ENCODE measurements around the gene TOMT. TPM values are rescaled to one million over a fixed set of nuclear protein-coding genes. Genes with fewer than 3 reads are reported as not detected.

Gene TOMT, protein sequence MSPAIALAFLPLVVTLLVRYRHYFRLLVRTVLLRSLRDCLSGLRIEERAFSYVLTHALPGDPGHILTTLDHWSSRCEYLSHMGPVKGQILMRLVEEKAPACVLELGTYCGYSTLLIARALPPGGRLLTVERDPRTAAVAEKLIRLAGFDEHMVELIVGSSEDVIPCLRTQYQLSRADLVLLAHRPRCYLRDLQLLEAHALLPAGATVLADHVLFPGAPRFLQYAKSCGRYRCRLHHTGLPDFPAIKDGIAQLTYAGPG
- not detected for polyA plus RNA-seq (2012; ENCODE audit: insufficient read length, low read depth)

DNA sequence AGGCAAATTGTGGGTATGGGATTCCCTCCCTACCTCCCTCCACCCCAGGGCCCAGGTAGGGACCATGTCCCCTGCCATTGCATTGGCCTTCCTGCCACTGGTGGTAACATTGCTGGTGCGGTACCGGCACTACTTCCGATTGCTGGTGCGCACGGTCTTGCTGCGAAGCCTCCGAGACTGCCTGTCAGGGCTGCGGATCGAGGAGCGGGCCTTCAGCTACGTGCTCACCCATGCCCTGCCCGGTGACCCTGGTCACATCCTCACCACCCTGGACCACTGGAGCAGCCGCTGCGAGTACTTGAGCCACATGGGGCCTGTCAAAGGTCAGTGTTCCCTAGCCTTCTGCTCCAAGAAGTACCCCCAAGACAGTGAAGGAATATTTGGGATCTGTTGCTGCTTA is at the start of gene TOMT:
TSS of gene TOMT (plus strand) at position 37 of the 400 bp plus-strand sequence. CDS start at position 65, 28 bp downstream.
- TF ChIP-seq TAF1 (IDR thresholded peaks at IDR 0.05; ENCODE audit: borderline replicate concordance, insufficient read depth, low read length) (no peak), POLR2AphosphoS5 (IDR thresholded peaks at IDR 0.05; ENCODE audit: low read depth, low read length) (no peak), SIN3A (IDR thresholded peaks at IDR 0.05; ENCODE audit: borderline replicate concordance, insufficient read depth, low read length) (no peak), FOXP2 (optimal IDR thresholded peaks at IDR 0.05; ENCODE audit: borderline replicate concordance, extremely low read depth, extremely low read length, insufficient read depth) (no peak)
- TF ChIP-seq, protein P1, sequence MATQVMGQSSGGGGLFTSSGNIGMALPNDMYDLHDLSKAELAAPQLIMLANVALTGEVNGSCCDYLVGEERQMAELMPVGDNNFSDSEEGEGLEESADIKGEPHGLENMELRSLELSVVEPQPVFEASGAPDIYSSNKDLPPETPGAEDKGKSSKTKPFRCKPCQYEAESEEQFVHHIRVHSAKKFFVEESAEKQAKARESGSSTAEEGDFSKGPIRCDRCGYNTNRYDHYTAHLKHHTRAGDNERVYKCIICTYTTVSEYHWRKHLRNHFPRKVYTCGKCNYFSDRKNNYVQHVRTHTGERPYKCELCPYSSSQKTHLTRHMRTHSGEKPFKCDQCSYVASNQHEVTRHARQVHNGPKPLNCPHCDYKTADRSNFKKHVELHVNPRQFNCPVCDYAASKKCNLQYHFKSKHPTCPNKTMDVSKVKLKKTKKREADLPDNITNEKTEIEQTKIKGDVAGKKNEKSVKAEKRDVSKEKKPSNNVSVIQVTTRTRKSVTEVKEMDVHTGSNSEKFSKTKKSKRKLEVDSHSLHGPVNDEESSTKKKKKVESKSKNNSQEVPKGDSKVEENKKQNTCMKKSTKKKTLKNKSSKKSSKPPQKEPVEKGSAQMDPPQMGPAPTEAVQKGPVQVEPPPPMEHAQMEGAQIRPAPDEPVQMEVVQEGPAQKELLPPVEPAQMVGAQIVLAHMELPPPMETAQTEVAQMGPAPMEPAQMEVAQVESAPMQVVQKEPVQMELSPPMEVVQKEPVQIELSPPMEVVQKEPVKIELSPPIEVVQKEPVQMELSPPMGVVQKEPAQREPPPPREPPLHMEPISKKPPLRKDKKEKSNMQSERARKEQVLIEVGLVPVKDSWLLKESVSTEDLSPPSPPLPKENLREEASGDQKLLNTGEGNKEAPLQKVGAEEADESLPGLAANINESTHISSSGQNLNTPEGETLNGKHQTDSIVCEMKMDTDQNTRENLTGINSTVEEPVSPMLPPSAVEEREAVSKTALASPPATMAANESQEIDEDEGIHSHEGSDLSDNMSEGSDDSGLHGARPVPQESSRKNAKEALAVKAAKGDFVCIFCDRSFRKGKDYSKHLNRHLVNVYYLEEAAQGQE (IDR thresholded peaks at IDR 0.05; ENCODE audit: insufficient read depth in 1 of 2, low read depth in 2 of 2, low read length in 2 of 2), result no peak

DNA sequence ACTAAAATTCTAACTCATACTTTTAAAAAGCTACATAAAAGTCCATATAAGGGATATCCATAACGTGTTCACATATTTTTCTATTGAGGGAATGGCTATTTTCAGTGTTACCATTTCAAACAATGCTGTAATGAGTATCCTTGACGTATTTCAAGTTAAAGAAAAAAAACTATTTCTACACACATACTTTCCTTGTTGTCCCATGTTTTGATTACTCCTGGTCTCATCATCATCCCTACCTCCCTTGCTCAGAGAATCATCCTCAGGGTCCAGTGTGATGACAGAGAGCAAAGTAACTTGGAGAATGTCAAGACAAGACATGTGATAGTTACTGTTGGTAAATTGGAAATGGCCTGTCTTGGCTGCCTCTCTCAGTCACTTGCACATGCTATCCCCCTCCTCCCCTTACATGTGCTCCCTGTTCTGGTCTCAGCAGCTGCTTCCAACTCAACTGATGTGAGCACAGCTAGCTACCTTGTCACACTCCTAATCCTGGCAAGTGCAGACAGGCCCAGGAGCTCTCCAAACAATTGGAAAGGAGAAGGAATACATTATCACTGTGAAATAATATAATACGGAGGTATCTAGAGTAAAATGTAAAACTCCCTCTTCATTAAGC is 47.2 kb upstream of the TOMT start:
- TF ChIP-seq TAF1 (IDR thresholded peaks at IDR 0.05; ENCODE audit: borderline replicate concordance, insufficient read depth, low read length) (no peak), FOXP2 (optimal IDR thresholded peaks at IDR 0.05; ENCODE audit: borderline replicate concordance, extremely low read depth, extremely low read length, insufficient read depth) (no peak)

DNA sequence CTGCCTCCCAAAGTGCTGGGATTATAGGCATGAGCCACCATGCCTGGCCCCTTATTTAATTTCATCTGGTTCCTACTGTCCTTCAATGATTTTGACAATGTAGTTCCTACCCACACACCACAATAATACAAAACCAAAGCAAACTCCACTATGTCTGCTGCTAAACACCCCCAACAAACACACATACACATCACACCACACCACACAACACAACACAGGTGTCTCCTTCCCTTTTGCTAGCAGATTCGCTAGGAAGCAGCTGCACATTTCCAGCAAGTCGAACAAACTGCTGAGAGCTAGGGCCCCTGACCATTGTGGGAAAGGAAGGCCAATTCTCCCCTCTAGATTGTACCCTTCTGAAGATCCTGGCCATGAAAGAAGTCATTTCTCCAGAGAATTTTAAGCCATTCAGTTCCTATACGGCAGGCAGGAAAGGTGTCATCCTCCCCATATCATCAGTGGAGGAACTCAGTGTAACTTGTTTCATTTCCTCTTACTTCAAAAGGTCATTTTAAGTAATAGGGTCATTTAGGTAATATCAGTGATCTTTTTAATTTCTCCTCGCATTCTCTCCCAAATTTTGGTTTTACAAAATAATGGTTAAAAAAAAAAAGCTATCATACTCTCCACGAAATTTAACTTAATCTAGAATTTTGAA is 43.9 kb upstream of the TOMT start:
- no peak for TF ChIP-seq FOXP2 (optimal IDR thresholded peaks at IDR 0.05; ENCODE audit: borderline replicate concordance, extremely low read depth, extremely low read length, insufficient read depth)
- no peak for TF ChIP-seq POLR2AphosphoS5 (IDR thresholded peaks at IDR 0.05; ENCODE audit: low read depth, low read length)
- TF ChIP-seq TAF1 (IDR thresholded peaks at IDR 0.05; ENCODE audit: borderline replicate concordance, insufficient read depth, low read length), result no peak
- no peak for TF ChIP-seq SIN3A (IDR thresholded peaks at IDR 0.05; ENCODE audit: borderline replicate concordance, insufficient read depth, low read length)
- TF ChIP-seq, protein P1 (IDR thresholded peaks at IDR 0.05; ENCODE audit: insufficient read depth in 1 of 2, low read depth in 2 of 2, low read length in 2 of 2), result no peak

DNA sequence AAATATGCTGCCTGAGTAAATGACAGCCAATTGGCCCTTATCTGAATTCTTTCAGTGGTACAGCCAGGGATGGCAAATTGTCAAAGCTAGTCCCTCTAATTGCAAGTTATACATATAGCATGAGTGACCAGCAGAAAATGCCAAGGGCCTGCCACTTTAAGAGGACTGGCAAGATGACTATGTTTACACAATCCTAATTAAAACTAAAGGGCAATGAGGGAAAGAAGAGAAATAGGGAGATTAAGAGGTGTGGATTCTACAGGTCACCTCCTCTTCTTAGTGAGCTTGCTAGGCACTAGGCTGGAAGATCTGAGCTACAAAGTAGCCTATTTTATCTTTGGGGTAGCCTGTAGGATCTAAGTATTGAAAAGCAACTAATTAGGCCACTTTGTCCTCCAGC is 38.9 kb upstream of the TOMT start:
- TF ChIP-seq, protein P1 (IDR thresholded peaks at IDR 0.05; ENCODE audit: insufficient read depth in 1 of 2, low read depth in 2 of 2, low read length in 2 of 2), result no peak
- no peak for TF ChIP-seq SIN3A (IDR thresholded peaks at IDR 0.05; ENCODE audit: borderline replicate concordance, insufficient read depth, low read length)
- TF ChIP-seq FOXP2 (optimal IDR thresholded peaks at IDR 0.05; ENCODE audit: borderline replicate concordance, extremely low read depth, extremely low read length, insufficient read depth), result no peak
- no peak for TF ChIP-seq POLR2AphosphoS5 (IDR thresholded peaks at IDR 0.05; ENCODE audit: low read depth, low read length)
- TF ChIP-seq TAF1 (IDR thresholded peaks at IDR 0.05; ENCODE audit: borderline replicate concordance, insufficient read depth, low read length), result no peak

DNA sequence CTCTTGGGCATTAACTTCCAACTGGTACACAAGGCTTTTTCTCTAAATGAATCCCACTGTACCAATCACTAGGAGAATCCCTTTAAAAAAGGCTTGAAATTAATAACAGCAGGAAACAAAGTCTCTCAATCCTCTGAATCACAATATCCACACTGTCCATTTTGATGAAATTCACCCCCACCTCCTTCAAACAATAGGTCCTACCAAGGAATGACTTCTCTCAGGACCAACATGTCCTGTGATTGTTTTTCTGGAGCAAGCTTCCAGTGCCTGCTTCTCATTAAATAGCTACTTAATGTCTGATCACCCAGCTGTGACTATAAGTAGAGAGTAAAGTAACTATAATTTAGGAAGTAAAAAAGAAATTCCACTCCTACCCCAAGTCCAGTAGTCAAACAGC is 38.5 kb upstream of the TOMT start:
- TF ChIP-seq, protein P1 (IDR thresholded peaks at IDR 0.05; ENCODE audit: insufficient read depth in 1 of 2, low read depth in 2 of 2, low read length in 2 of 2), result no peak
- TF ChIP-seq FOXP2 (optimal IDR thresholded peaks at IDR 0.05; ENCODE audit: borderline replicate concordance, extremely low read depth, extremely low read length, insufficient read depth) (no peak), SIN3A (IDR thresholded peaks at IDR 0.05; ENCODE audit: borderline replicate concordance, insufficient read depth, low read length) (no peak), TAF1 (IDR thresholded peaks at IDR 0.05; ENCODE audit: borderline replicate concordance, insufficient read depth, low read length) (no peak), POLR2AphosphoS5 (IDR thresholded peaks at IDR 0.05; ENCODE audit: low read depth, low read length) (no peak)
